Transverse colon (tissue), 4 donors: ENCODE results near the gene WWC1. TPM values are rescaled to one million over a fixed set of nuclear protein-coding genes. Genes with fewer than 3 reads are reported as not detected.

Experiments
- DNase-seq: peaks from one replicate; pipeline ENCODE4 v3.0.0-alpha.2; 2019
- H3K27ac ChIP-seq, 4 donors: fragments of 200-600 bp; sonication (generic); 2 replicates each; pipeline ENCODE4 v1.5.1; 2016 to 2018; ENCODE audit warnings: inconsistent platforms in 4 of 4
- H3K27me3 ChIP-seq: fragments of 200-600 bp; sonication (generic); 2 replicates; pipeline ENCODE4 v1.5.1; 2017; ENCODE audit warnings: inconsistent platforms
- H3K36me3 ChIP-seq, 4 donors: fragments of 200-600 bp; sonication (generic); 2 replicates each; pipeline ENCODE4 v1.5.1; 2017 to 2019; ENCODE audit warnings: inconsistent platforms in 4 of 4
- H3K4me1 ChIP-seq, 4 donors: fragments of 200-600 bp; sonication (generic); 2 replicates each; pipeline ENCODE4 v1.5.1; 2017 to 2020; ENCODE audit warnings: inconsistent platforms in 4 of 4
- H3K4me3 ChIP-seq, 4 donors: fragments of 200-600 bp; sonication (generic); 1 replicate in 1 of 4; 2 replicates in 3 of 4; pipeline versions ENCODE4 v1.5.1 to v1.6.1; 2017 to 2019; ENCODE audit warnings: inconsistent platforms in 4 of 4
- H3K9me3 ChIP-seq, 2 donors: fragments of 200-600 bp; sonication (generic); 2 replicates each; pipeline ENCODE4 v1.5.1; 2017 to 2019; ENCODE audit warnings: inconsistent platforms in 2 of 2
- CTCF ChIP-seq, 5 experiments: fragments of 200-600 bp in 3 of 5; fragments of 450-650 bp in 2 of 5; sonication (generic) in 3 of 5; IDR thresholded peaks; 1 replicate in 2 of 5; 2 replicates in 3 of 5; pipeline ENCODE4 v1.5.1; 2016 to 2017; ENCODE audit warnings: antibody characterized with exemption in 5 of 5, inconsistent platforms in 3 of 5, mild to moderate bottlenecking in 2 of 5, moderate library complexity in 1 of 5
- EP300 ChIP-seq: sonication (generic); formaldehyde crosslinking; IDR thresholded peaks from one replicate; pipeline ENCODE4 v1.6.1; 2017; ENCODE audit warnings: antibody characterized with exemption, low read depth
- POLR2A ChIP-seq: fragments of 450-650 bp; IDR thresholded peaks from one replicate; pipeline ENCODE4 v1.6.1; 2016; ENCODE audit warnings: antibody characterized with exemption, mild to moderate bottlenecking, moderate library complexity
- POLR2AphosphoS5 ChIP-seq, 3 donors: sonication (generic); formaldehyde crosslinking; IDR thresholded peaks; one replicate each; pipeline ENCODE4 v1.6.1; 2016; ENCODE audit warnings: antibody characterized with exemption in 3 of 3
- WGBS, 2 donors: methylation state at CpG; one replicate each; pipeline ENCODE4 v1.1.5; 2018; ENCODE audit warnings: low coverage in 1 of 2; 5-methylcytosine and 5-hydroxymethylcytosine counted together
- in situ Hi-C, 4 donors: fragments of 200-750 bp; cut with MboI; loops; one replicate each; pipeline versions ENCODE4 v1.15.0 to v1.15.1; 2017; ENCODE audit warnings: low sequenced_read_pairs in 3 of 4, low pct_ligation_motif_present in 1 of 4, low pct_unique_long_range_greater_than_20kb in 1 of 4
- intact Hi-C: fragments of 100-400 bp; cut with DNase I; formaldehyde crosslinking; loops from one replicate; pipeline ENCODE4 v1.15.1; 2023; ENCODE audit warnings: low total_unique reads
- total RNA-seq, 4 donors: library from RNA; depleted of rRNA; stranded (reverse); fragments of >200 nt; gene quantifications; one replicate each; pipeline ENCODE4 v1.1.0, GENCODE V29; 2016

The WWC1 gene
- total RNA-seq, 4 donors from 2014 or later, result 10.1 to 34.8 (median 16.8) TPM

- intact Hi-C loops, result no loop called here
- H3K36me3 ChIP-seq, result no peaks in the 10 kb centered on the region
- DNase-seq, result no peak
- 90% methylated on average over 8 of the region's 8 CpGs; no CpG with 5 or more reads in 1 of the 2 donors for WGBS, 2 donors
- no peaks in the 10 kb centered on the region for H3K27me3 ChIP-seq
- H3K4me1 ChIP-seq, result no peaks in the 10 kb centered on the region
- in situ Hi-C loops, result no loop called here
- H3K4me3 ChIP-seq, result no peak overlapping the region
- TF ChIP-seq POLR2AphosphoS5 (IDR thresholded peaks at IDR 0.05), result no peak
- no peak for TF ChIP-seq EP300
- no peak for TF ChIP-seq POLR2A
- no peak overlapping the region for H3K27ac ChIP-seq
- no peaks in the 10 kb centered on the region for H3K9me3 ChIP-seq
These were observed 177.4 kb downstream of the WWC1 start for GRCh38 chr5:168468836-168469235.

DNA sequence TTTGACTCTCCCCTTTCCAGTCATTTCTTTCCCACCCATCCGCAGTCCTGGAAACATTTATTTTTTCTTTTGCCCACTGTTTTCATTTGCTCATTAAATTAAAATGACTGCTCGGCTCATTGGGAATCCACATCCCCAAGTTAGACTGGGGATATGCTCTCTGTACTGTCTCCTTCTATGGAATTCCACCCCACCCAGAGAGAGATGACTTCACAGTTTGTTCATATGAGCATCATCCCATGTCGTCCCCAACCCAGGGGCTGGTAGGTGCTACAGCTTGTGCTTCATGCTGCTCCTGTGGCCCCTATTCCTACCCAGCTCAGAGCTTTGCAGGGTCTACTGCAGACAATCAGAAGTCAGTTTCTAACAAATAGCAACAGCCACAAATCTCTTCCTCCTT is 178.4 kb downstream of the WWC1 start:
- no peaks in the 10 kb centered on the region for H3K36me3 ChIP-seq
- H3K4me3 ChIP-seq, result no peak overlapping the region
- H3K9me3 ChIP-seq, result no peaks in the 10 kb centered on the region
- DNase-seq, result no peak
- WGBS, 2 donors, result 91 to 92% methylated on average over 3 of the region's 3 CpGs
- no peak overlapping the region for H3K27ac ChIP-seq
- no peaks in the 10 kb centered on the region for H3K27me3 ChIP-seq
- no peak for TF ChIP-seq POLR2A
- no peak for TF ChIP-seq CTCF (IDR thresholded peaks at IDR 0.05)
- no peaks in the 10 kb centered on the region for H3K4me1 ChIP-seq
- in situ Hi-C loops, result no loop called here
- intact Hi-C loops, result no loop called here

DNA sequence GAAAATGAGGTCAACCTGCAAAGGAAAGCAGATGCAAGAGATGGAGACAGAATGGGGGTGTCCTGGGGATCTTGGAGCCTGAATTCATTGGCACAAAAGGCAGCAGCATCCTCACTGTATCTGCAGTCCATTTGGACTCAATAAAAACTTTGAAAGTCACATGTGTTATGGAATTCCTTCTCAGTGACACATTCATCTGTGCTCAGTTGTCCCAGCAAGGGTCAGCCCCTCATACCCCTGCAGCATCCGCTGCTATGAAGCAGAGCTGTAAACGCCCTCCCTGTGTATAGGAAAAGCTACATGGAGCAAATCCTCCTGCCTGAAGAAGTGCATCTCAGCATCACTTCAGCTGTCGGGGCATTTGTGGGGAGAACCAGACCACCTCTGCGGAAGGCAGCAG is 180.3 kb downstream of the WWC1 start:
- in situ Hi-C loops, result no loop called here
- no peaks in the 10 kb centered on the region for H3K36me3 ChIP-seq
- no peak overlapping the region for H3K27ac ChIP-seq
- WGBS, 2 donors, result 98% methylated on average over 4 of the region's 4 CpGs; no CpG with 5 or more reads in 1 of the 2 donors
- no peaks in the 10 kb centered on the region for H3K9me3 ChIP-seq
- TF ChIP-seq POLR2AphosphoS5 (IDR thresholded peaks at IDR 0.05) (no peak), POLR2A (no peak), CTCF (IDR thresholded peaks at IDR 0.05) (no peak), EP300 (no peak)
- intact Hi-C loops, result no loop called here
- H3K27me3 ChIP-seq, result no peaks in the 10 kb centered on the region
- no peak for DNase-seq
- no peaks in the 10 kb centered on the region for H3K4me1 ChIP-seq
- H3K4me3 ChIP-seq, result no peak overlapping the region

- H3K4me1 ChIP-seq, result no peaks in the 10 kb centered on the region
- H3K27ac ChIP-seq, result no peak overlapping the region
- DNase-seq, result no peak
- TF ChIP-seq EP300 (no peak), POLR2AphosphoS5 (IDR thresholded peaks at IDR 0.05) (no peak), POLR2A (no peak), CTCF (IDR thresholded peaks at IDR 0.05) (no peak)
- in situ Hi-C loops (no loop called here), intact Hi-C loops (no loop called here)
- H3K9me3 ChIP-seq, result no peaks in the 10 kb centered on the region
- no peaks in the 10 kb centered on the region for H3K36me3 ChIP-seq
- H3K4me3 ChIP-seq, result no peak overlapping the region
- 74% methylated on average over 5 of the region's 5 CpGs; no CpG with 5 or more reads in 1 of the 2 donors for WGBS, 2 donors
- no peaks in the 10 kb centered on the region for H3K27me3 ChIP-seq
These were observed 180.9 kb downstream of the WWC1 start for GRCh38 chr5:168472329-168472728.

DNA sequence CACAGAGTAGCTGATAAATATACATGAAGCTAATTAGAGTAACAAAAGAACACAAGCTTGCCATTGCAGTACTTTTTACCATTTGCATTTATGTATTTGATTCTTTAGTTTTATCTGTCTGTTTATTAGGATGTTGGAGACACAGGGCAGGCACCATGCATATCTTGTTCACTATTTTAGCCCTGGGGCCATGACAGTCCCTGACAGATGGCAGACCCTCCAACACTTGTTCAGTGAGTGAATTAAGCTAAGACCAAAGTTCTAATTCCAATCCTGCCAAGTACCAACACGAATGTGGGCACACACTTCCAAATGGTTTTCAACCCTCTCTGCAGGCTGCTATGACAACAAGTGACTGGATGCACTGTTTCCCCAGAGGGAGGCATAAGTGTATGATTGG is 182.9 kb downstream of the WWC1 start:
- intact Hi-C loops, result no loop called here
- H3K27ac ChIP-seq, result no peak overlapping the region
- no peaks in the 10 kb centered on the region for H3K4me1 ChIP-seq
- 60 to 71% methylated on average over 1 of the region's 1 CpG for WGBS, 2 donors
- DNase-seq, result no peak
- H3K27me3 ChIP-seq, result no peaks in the 10 kb centered on the region
- no peaks in the 10 kb centered on the region for H3K9me3 ChIP-seq
- TF ChIP-seq CTCF (IDR thresholded peaks at IDR 0.05), result no peak
- TF ChIP-seq POLR2AphosphoS5 (IDR thresholded peaks at IDR 0.05), result no peak
- TF ChIP-seq POLR2A, result no peak
- TF ChIP-seq EP300, result no peak
- H3K4me3 ChIP-seq, result no peak overlapping the region
- in situ Hi-C loops, result no loop called here
- H3K36me3 ChIP-seq, result no peaks in the 10 kb centered on the region
